GM18505 (cell line): ENCODE results near the gene PRKACA.

Experiments used
- ATAC-seq: cut with Tn5 transposase; IDR thresholded peaks from one replicate; pipeline ENCODE4 v1.9.1; 2021; ENCODE audit not compliant: unreplicated experiment
- POLR2A ChIP-seq: IDR thresholded peaks from 4 replicates; pipeline ENCODE4 v1.6.1; 2011; ENCODE audit warnings: borderline replicate concordance; ENCODE audit not compliant: insufficient read depth, insufficient read length; ENCODE audit errors: extremely low read depth

PRKACA gene

GRCh38 chr19:14106840-14107239 is 10.7 kb downstream of the PRKACA start:
- ATAC-seq = no peak
- TF ChIP-seq POLR2A = no peak

DNA sequence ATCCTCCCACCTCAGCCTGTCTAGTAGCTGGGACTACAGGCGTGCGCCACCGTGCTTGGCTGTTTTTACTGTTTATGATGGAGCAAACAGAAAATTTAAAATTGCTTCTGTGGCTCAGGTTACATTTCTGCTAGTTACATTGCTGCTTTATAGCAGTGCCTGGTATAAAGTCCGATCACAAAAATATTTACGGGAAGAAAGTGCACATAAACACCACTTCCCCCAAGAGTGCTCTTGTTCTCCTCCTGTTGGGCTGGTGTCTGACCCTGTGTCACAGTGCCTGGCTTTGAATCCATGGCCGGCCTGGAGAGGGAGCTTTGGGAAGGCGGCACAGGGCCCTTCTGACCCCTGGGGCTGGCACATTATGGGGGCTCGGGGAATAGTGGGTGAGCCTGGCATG is 11.9 kb downstream of the PRKACA start:
- TF ChIP-seq POLR2A = no peak
- no peak for ATAC-seq

DNA sequence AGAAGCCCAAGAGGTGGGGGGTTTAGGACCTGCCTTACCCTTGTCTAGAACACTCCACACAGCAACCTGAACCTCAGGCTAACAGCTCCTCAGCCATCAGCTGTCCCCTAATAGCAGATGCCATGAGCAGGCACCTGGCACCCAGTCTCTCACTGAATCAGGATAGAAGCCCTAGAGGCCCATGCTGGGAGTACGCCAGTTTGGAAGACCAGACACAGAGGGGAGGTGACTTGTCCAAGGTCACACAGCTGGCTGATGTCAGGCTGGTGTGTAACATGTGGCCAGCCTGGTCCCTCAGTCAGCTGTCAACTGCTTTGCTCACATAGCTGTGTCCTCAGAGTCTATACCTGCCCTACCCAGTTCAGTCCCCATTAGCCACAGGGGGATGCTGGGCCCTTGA is 14.3 kb downstream of the PRKACA start:
- no peak for ATAC-seq
- TF ChIP-seq POLR2A = no peak

- TF ChIP-seq POLR2A = no peak
- no peak for ATAC-seq
These were observed 14.8 kb downstream of the PRKACA start for GRCh38 chr19:14102756-14103155.

DNA sequence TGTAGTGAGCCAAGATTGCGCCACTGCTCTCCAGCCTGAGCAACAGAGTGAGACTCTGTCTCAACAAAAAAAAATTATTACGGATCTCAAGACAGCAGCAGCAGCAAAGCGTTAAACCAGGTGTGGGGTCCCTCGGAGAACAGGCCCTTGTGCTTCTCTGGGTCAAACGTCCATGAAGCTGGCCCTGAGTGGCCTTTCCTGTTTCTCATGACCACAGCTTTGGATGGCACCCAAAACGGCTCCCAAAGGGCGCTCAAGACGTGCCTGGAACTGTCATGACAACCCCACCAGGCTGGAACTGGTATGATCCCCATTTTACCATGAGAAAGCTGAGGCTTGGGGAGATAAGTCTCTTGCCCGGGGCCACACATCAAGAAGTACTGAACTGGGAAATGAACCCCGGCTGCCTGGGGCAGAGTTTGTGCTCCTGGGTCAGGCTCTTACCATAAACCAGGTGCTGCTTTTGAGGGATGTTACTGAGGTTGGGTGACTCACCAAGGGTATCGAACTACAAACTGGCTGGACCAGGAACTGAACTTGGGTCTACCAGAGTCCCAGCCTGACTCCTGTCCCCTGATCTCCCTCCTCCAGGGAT is 15.4 kb downstream of the PRKACA start:
- ATAC-seq = no peak
- no peak for TF ChIP-seq POLR2A

DNA sequence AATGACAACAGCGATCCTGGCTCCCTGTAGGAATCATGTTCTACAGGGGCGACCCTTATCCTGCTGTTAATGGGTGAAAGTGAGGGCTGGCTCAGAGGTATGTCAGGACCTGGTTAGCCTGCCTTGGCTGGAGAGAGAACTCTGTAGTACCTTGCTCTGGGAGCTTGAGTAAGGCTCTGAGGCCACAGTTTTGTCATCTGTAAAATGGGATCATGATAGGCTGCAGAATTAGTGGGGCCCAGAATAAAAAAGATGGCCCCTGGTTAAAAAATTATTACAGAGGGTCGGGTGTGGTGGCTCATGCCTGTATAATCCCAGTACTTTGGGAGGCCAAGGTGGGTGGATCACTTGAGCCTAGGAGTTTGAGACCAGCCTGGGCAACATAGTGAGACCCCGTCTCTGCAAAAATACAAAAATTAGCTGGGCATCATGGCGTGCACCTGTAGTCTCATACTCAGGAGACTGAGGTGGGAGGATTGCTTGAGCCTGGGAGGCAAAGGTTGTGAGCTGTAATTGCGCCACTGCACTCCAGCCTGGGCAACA is 16.5 kb downstream of the PRKACA start:
- no peak for ATAC-seq
- TF ChIP-seq POLR2A = no peak

- no peak for ATAC-seq
- TF ChIP-seq POLR2A = no peak
These were observed 19.9 kb downstream of the PRKACA start for GRCh38 chr19:14097532-14098151.

DNA sequence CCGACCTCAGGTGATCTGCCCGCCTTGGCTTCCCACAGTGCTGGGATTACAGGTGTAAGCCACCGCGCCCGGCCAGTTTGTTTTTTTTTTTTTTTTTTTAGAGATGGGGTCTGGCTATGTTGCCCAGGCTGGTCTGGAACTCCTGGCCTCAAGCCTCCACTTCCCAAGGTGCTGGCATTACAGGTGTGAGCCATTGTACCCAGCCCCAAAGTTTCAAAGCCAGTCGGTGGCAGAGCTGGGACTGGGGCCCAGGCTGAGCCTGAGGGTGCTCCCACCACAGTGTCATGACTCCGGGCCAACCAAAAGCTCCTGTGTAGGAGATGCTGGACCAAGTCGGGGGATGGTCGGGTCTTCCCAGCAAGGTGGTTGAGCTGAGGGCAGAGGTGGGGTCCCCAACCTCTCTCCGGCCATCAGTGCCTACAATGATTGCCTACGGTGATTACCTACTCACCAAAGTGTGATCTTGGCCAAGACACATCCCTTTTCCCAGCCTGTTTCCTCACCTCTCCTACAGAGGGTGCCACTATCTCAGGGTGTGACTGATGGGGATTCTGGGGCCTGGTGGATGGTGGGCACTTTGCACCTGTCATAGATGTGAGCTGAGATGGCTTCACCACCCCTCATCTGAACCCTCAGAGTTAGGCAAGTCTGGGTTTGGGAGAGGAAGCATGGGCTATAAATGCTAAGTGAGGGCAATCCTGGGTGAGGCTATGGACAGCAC is 21.1 kb downstream of the PRKACA start:
- ATAC-seq = no peak
- no peak for TF ChIP-seq POLR2A

DNA sequence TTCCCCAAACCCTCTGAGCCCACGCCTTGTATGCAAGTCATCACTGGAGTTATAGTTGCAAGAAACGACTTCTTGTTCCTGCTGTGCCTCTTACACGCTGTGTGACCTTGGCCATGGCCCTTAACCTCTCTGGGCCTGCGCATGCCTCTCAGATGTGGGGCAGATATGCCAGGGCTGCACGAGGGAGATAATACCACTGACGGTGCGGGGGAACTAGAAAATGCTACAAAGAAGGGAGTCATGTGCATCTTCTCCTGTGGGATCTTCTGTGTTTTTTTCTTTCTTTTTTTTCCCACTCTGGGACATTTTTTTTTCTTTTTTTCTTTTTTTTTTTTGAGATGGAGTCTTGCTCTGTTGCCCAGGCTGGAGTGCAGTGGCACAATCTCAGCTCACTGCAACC is 22.7 kb downstream of the PRKACA start:
- no peak for ATAC-seq
- no peak for TF ChIP-seq POLR2A

GRCh38 chr19:14093117-14093823 is 24.3 kb downstream of the PRKACA start:
- no peak for ATAC-seq
- TF ChIP-seq POLR2A = no peak

GRCh38 chr19:14091813-14092462 is 25.6 kb downstream of the PRKACA start:
- peak; percentile 1 for ATAC-seq
- no peak for TF ChIP-seq POLR2A

DNA sequence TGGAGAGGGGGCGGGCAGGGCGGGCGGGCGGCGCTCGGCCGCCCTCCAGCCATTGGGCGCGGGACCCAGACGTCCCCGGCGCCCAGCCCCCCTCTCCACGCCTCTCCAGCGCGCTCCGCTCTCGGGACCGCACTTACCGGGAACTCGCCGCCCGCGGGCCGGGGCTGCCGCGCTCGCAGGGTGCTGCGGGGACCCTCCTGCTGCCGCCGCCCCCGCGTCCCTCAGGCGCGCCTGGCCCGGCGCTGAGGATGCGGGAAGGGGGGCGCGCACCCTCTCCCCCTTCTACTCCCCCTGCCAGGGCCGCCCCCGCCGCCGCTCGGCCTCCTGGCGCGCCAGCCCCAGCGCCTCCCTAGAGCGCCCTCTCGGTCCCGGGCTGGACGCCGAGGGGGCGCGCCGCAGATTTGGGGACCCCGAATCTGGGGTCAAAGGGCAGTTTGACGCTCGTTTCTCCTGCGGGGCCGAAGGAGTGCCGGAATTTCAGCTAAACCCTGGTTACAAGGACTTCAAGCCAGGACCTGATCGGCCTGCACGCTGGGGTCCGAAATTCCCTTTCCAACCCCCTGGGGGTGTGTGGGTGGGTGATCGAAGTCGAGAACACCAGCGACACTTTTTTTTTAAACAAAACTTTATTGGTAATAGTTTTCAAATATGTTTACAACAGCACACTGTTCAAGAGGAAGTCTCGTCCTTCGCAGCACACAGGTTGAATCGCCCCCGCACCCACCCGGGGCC is 26.3 kb downstream of the PRKACA start:
- peak; percentile 71 for TF ChIP-seq POLR2A
- ATAC-seq = peak; percentile 47
